ENCODE results near the gene FAM174C.
"Not testable (repeated sequence)": the region's sequence is repeated elsewhere in the genome, so short reads cannot be mapped to it uniquely, and the experiment has no call there.

The FAM174C gene

DNA sequence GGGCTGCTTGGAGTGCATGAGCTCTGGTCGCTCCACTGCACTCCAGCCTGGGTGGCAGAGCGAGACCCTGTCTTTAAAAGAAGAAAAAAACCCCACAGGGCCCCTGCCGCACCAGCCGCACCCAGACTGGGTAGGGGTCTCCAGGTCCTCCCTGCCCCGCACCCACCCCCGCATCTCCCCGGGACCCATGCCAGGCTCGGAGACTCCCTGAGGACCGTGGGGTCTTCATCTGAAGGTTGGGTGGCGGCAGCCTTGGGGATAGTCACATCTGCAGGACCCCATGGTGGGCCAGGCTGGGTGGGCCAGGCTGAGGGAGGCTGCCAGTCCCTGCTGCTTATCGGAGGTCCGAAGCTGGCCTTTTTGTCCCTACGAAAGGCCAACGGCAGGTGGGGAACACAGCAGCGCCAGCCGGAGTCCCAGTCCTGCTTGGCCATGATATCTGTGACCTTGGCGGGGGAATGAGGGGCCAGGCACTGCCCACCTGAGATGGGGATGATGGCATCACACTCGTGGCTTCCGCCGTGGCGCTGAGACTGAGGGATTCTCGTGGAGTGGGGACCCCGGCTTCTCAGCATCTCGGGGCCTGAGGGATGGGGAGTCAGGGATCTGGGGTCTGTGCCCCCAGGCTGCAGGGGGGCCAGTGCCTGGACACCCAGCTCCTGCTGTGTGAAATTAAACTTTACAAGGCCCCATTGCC lies 21.4 kb downstream of the FAM174C start:
- H3K36me3 Mint-ChIP-seq (ENCODE audit: insufficient read depth), result peaks cover 1% of the 10 kb centered on the region
- no peaks in the 10 kb centered on the region for H3K9me3 Mint-ChIP-seq
- no peaks in the 10 kb centered on the region for H3K4me1 Mint-ChIP-seq
- no peak for DNase-seq (ENCODE audit: low spot score in 2 of 2)
- ATAC-seq (replicated peaks; ENCODE audit: extremely low read depth, poor library complexity, severe bottlenecking), result no peak
- no peak overlapping the region for H3K27ac Mint-ChIP-seq (ENCODE audit: low read depth)
- H3K27me3 Mint-ChIP-seq, result peaks cover 21% of the 10 kb centered on the region
- no peak overlapping the region for H3K4me3 Mint-ChIP-seq

- Mint-ChIP-seq H3K36me3 (ENCODE audit: insufficient read depth) (no peaks in the 10 kb centered on the region), H3K9me3 (no peaks in the 10 kb centered on the region), H3K27me3 (peaks cover 8% of the 10 kb centered on the region), H3K27ac (ENCODE audit: low read depth) (no peak overlapping the region), H3K4me1 (no peaks in the 10 kb centered on the region), H3K4me3 (no peak overlapping the region)
- no peak for ATAC-seq (replicated peaks; ENCODE audit: extremely low read depth, poor library complexity, severe bottlenecking)
- no peak for DNase-seq (ENCODE audit: low spot score in 2 of 2)
These were observed 22.9 kb downstream of the FAM174C start for GRCh38 chr19:1298235-1298634.

DNA sequence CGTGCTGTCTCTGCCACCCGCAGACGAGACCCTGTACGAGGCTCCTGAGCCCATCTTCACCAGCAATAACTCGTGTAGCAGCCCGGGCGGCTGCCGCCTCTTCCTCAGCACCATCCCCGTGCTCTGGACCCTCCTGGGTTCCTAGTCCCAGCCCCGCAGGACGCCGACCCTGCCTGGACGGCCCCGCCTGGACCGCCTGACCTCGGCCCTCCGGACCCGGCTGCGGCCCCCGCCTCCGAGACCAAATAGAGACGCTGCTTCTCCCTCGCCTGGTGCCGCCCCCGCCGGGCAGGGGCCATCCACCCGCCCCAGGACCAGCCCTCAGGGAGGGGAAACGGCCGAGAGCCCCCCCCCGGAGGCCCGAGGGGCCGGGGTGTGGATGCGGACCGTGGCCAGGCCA lies 24.5 kb downstream of the FAM174C start:
- H3K9me3 Mint-ChIP-seq, result no peaks in the 10 kb centered on the region
- H3K4me1 Mint-ChIP-seq, result no peaks in the 10 kb centered on the region
- ATAC-seq (replicated peaks; ENCODE audit: extremely low read depth, poor library complexity, severe bottlenecking) (no peak), DNase-seq (ENCODE audit: low spot score in 2 of 2) (no peak)
- H3K36me3 Mint-ChIP-seq (ENCODE audit: insufficient read depth), result no peaks in the 10 kb centered on the region
- H3K4me3 Mint-ChIP-seq, result no peak overlapping the region
- peaks cover 1% of the 10 kb centered on the region for H3K27me3 Mint-ChIP-seq
- H3K27ac Mint-ChIP-seq (ENCODE audit: low read depth), result no peak overlapping the region

DNA sequence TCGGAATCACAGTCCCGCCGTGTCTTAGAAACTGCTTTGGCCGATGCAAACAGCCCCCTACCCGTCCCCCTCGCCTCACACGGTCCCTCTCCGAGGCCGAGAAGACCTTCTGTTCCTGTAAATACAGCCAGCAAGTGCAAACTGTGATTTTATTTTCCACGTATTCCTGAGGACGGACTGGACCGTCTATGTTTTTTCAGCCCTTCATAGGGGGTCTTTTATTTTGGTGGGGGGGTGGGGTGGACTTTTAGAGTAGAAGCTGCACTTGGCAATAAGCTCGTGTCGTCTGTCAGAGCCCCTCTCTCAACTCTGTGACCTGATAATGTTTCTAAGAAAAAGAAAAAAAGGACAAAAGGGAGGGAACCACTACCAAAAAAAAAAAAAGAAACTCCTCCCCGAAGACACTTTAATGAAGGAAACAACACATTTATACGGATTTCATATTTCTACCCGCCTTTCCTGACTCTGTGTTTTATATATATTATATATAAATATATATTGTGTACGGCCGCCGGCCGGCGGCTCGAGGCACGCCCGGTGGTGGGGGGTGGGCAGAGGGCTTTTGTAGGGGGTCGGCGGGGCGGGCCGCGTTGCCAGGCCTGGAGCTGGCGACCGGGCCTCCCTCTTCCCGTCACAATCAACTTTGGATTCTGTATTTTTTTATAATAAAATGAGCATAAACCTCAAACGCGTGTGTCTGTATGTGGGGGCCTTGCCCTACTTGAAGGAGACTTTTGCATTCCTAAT lies 25.6 kb downstream of the FAM174C start:
- Mint-ChIP-seq H3K4me1 (no peaks in the 10 kb centered on the region), H3K27me3 (no peaks in the 10 kb centered on the region), H3K9me3 (no peaks in the 10 kb centered on the region), H3K4me3 (no peak overlapping the region), H3K36me3 (ENCODE audit: insufficient read depth) (no peaks in the 10 kb centered on the region), H3K27ac (ENCODE audit: low read depth) (no peak overlapping the region)
- no peak for DNase-seq (ENCODE audit: low spot score in 2 of 2)
- ATAC-seq (replicated peaks; ENCODE audit: extremely low read depth, poor library complexity, severe bottlenecking), result no peak

- Mint-ChIP-seq H3K9me3 (no peaks in the 10 kb centered on the region), H3K27me3 (no peaks in the 10 kb centered on the region), H3K27ac (ENCODE audit: low read depth) (no peak overlapping the region), H3K4me3 (no peak overlapping the region), H3K4me1 (no peaks in the 10 kb centered on the region), H3K36me3 (ENCODE audit: insufficient read depth) (no peaks in the 10 kb centered on the region)
- ATAC-seq (replicated peaks; ENCODE audit: extremely low read depth, poor library complexity, severe bottlenecking) (no peak), DNase-seq (ENCODE audit: low spot score in 2 of 2) (no peak)
These were observed 27.4 kb downstream of the FAM174C start for GRCh38 chr19:1302533-1303239.

- Mint-ChIP-seq H3K9me3 (no peaks in the 10 kb centered on the region), H3K27me3 (no peaks in the 10 kb centered on the region), H3K4me3 (no peak overlapping the region), H3K4me1 (no peaks in the 10 kb centered on the region), H3K27ac (ENCODE audit: low read depth) (no peak overlapping the region), H3K36me3 (ENCODE audit: insufficient read depth) (peaks cover 2% of the 10 kb centered on the region)
- no peak for ATAC-seq (replicated peaks; ENCODE audit: extremely low read depth, poor library complexity, severe bottlenecking)
- DNase-seq (ENCODE audit: low spot score in 2 of 2), result no peak
These were observed 29.0 kb downstream of the FAM174C start for GRCh38 chr19:1304197-1304924.

DNA sequence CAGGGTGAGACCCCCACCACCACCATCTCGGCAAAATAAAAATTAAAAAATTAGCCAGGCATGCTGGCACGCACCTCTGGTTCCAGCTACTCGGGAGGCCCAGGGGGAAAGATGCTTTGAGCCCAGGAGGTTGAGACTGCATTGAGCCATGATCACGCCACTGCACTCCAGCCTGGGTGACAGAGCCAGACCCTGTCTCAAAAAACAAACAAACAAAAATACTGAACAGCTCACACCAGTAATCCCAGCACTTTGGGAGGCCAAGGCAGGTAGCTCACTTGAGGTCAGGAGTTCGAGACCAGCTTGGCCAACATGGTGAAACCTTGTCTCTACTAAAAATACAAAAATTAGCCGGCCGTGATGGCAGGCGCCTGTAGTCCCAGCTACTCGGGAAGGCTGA lies 30.0 kb downstream of the FAM174C start:
- ATAC-seq (replicated peaks; ENCODE audit: extremely low read depth, poor library complexity, severe bottlenecking); H3K27ac Mint-ChIP-seq (ENCODE audit: low read depth); H3K4me1 Mint-ChIP-seq; H3K9me3 Mint-ChIP-seq; H3K27me3 Mint-ChIP-seq; H3K36me3 Mint-ChIP-seq (ENCODE audit: insufficient read depth); DNase-seq (ENCODE audit: low spot score in 2 of 2); H3K4me3 Mint-ChIP-seq: not testable (repeated sequence)

- Mint-ChIP-seq H3K4me3 (no peak overlapping the region), H3K9me3 (no peaks in the 10 kb centered on the region)
These were observed 32.0 kb downstream of the FAM174C start for GRCh38 chr19:1307320-1307719.

GRCh38 chr19:1307755-1308303 lies 32.5 kb downstream of the FAM174C start:
- H3K27ac Mint-ChIP-seq (ENCODE audit: low read depth), result no peak overlapping the region
- H3K36me3 Mint-ChIP-seq (ENCODE audit: insufficient read depth), result peaks cover 2% of the 10 kb centered on the region
- ATAC-seq (replicated peaks; ENCODE audit: extremely low read depth, poor library complexity, severe bottlenecking) (no peak), DNase-seq (ENCODE audit: low spot score in 2 of 2) (no peak)
- no peaks in the 10 kb centered on the region for H3K9me3 Mint-ChIP-seq
- H3K4me3 Mint-ChIP-seq, result no peak overlapping the region
- H3K4me1 Mint-ChIP-seq, result no peaks in the 10 kb centered on the region
- H3K27me3 Mint-ChIP-seq, result no peaks in the 10 kb centered on the region

More at GRCh38 chr19:1307320-1307719, 32.0 kb downstream of the FAM174C start:
- H3K27ac Mint-ChIP-seq (ENCODE audit: low read depth), result no peak overlapping the region
- DNase-seq (ENCODE audit: low spot score in 2 of 2) (no peak), ATAC-seq (replicated peaks; ENCODE audit: extremely low read depth, poor library complexity, severe bottlenecking) (no peak)
- no peaks in the 10 kb centered on the region for H3K4me1 Mint-ChIP-seq
- peaks cover 2% of the 10 kb centered on the region for H3K36me3 Mint-ChIP-seq (ENCODE audit: insufficient read depth)
- no peaks in the 10 kb centered on the region for H3K27me3 Mint-ChIP-seq

DNA sequence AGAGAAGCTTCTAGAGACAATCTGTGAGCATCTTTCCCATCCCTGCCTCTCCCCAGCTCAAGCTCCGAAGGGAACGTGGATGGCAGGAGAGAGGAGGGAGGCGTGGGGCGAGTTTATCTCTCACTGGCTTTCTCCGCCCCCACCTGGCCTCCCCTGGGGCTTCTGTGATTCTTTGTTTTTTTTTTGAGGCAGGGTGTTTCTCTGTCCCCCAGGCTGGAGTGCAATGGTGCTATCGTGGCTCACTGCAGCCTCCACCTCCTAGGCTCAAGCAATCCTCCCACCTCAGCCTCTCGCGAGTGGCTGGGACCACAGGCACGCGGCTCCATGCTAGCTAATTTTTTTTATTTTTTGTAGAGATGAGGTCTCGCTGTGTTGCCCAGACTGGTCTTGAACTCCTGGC lies 33.4 kb downstream of the FAM174C start:
- no peak for DNase-seq (ENCODE audit: low spot score in 2 of 2)
- Mint-ChIP-seq H3K27me3 (no peaks in the 10 kb centered on the region), H3K4me1 (no peaks in the 10 kb centered on the region), H3K4me3 (no peak overlapping the region), H3K9me3 (no peaks in the 10 kb centered on the region), H3K36me3 (ENCODE audit: insufficient read depth) (peaks cover 2% of the 10 kb centered on the region), H3K27ac (ENCODE audit: low read depth) (no peak overlapping the region)
- ATAC-seq (replicated peaks; ENCODE audit: extremely low read depth, poor library complexity, severe bottlenecking), result no peak

GRCh38 chr19:1309977-1310852 lies 34.9 kb downstream of the FAM174C start:
- H3K4me1 Mint-ChIP-seq, result no peaks in the 10 kb centered on the region
- DNase-seq (ENCODE audit: low spot score in 2 of 2), result no peak
- no peak overlapping the region for H3K27ac Mint-ChIP-seq (ENCODE audit: low read depth)
- H3K4me3 Mint-ChIP-seq, result no peak overlapping the region
- no peak for ATAC-seq (replicated peaks; ENCODE audit: extremely low read depth, poor library complexity, severe bottlenecking)
- no peaks in the 10 kb centered on the region for H3K9me3 Mint-ChIP-seq
- no peaks in the 10 kb centered on the region for H3K27me3 Mint-ChIP-seq
- H3K36me3 Mint-ChIP-seq (ENCODE audit: insufficient read depth), result peaks cover 2% of the 10 kb centered on the region

DNA sequence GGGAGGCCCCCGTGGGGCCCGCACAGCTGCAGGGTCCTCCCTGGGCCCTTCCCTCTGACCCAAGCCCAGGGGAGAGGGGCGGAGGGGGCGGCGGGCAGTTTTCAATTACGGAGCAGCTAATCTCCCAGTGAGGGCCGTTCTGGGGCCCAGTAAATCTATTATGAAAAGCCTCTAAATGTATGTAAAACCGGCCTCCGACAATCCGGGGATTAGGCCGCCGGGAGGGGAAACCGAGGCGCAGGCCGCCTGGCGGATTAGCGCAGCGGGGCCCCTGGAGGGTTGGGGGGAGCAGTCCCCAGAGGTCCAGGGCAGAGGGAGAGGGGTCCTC lies 35.5 kb downstream of the FAM174C start:
- Mint-ChIP-seq H3K4me3 (no peak overlapping the region), H3K4me1 (no peaks in the 10 kb centered on the region), H3K27ac (ENCODE audit: low read depth) (no peak overlapping the region), H3K27me3 (no peaks in the 10 kb centered on the region), H3K9me3 (no peaks in the 10 kb centered on the region), H3K36me3 (ENCODE audit: insufficient read depth) (peaks cover 2% of the 10 kb centered on the region)
- DNase-seq (ENCODE audit: low spot score in 2 of 2) (no peak), ATAC-seq (replicated peaks; ENCODE audit: extremely low read depth, poor library complexity, severe bottlenecking) (no peak)

All from central memory CD8-positive, alpha-beta T cell (primary cell).